GM12878 (cell line): ENCODE results near the gene HS6ST1. TPM values are rescaled to one million over a fixed set of nuclear protein-coding genes. Genes with fewer than 3 reads are reported as not detected.

Experiments used
- ATAC-seq: fragments of 200-7000 bp; cut with Tn5 transposase; 3 replicates; pipeline ENCODE4 v1.9.1; 2020; ENCODE audit warnings: mild to moderate bottlenecking, moderate library complexity
- BruUV-seq: library from RNA; stranded (reverse); fragments of 400-500 nt; replicated peaks from 2 replicates; lab custom pipeline; 2021; lab: Mats Ljungman, UMichigan
- CTCF ChIA-PET: fragments of 300-600 bp; sonication (Branson Sonifier 250); formaldehyde crosslinking; extraction: SDS; loops from one replicate; lab custom pipeline; 2021; ENCODE audit warnings: inconsistent platforms; lab: Yijun Ruan, JAX
- POLR2A ChIA-PET: fragments of 350-600 bp; formaldehyde crosslinking; extraction: SDS; loops from one replicate; lab custom pipeline; 2021; ENCODE audit warnings: inconsistent platforms; lab: Charles Lee
- RAD21 ChIA-PET: fragments of 300-600 bp; sonication (Branson Sonifier 250); formaldehyde crosslinking; loops from one replicate; lab custom pipeline; 2023; ENCODE audit warnings: antibody characterized with exemption; ENCODE audit not compliant: unreplicated experiment; lab: Charles Lee
- SMC1A ChIA-PET: fragments of 300-600 bp; sonication (Branson Sonifier 250); formaldehyde crosslinking; loops from one replicate; lab custom pipeline; 2023; ENCODE audit not compliant: unreplicated experiment, uncharacterized antibody; lab: Charles Lee
- DNase-seq: peaks from one replicate; pipeline ENCODE4 v3.0.0-alpha.2; 2011; ENCODE audit warnings: low read depth, low spot score
- FAIRE-seq: peaks from 3 replicates; lab custom pipeline; 2011; peaks lifted over from hg19 to GRCh38; lab: Jason Lieb, UNC
- H2AFZ ChIP-seq: 2 replicates; pipeline ENCODE4 v1.6.0; 2011; ENCODE audit warnings: low read depth, low read length, control low read depth; ENCODE audit not compliant: control insufficient read depth
- H3K27ac ChIP-seq: 2 replicates; pipeline ENCODE4 v1.5.1; 2011; ENCODE audit warnings: control low read depth; ENCODE audit not compliant: control insufficient read depth, insufficient read depth
- H3K27me3 ChIP-seq, 2 experiments: replicated peaks in 1 of 2; 2 replicates each; pipeline versions ENCODE4 v1.6.0 to v1.6.1; 2011; ENCODE audit warnings: low read length in 1 of 2; ENCODE audit not compliant: control insufficient read depth in 2 of 2, insufficient read depth in 2 of 2
- H3K36me3 ChIP-seq, 2 experiments: 2 replicates each; pipeline ENCODE4 v1.5.1; 2011; ENCODE audit warnings: low read length in 1 of 2; ENCODE audit not compliant: control insufficient read depth in 2 of 2, insufficient read depth in 2 of 2
- H3K4me1 ChIP-seq: 2 replicates; pipeline ENCODE4 v1.6.1; 2011; ENCODE audit warnings: mild to moderate bottlenecking, low read length, moderate library complexity, mixed read lengths; ENCODE audit not compliant: control insufficient read depth, insufficient read depth
- H3K4me2 ChIP-seq: 2 replicates; pipeline ENCODE4 v1.6.0; 2011; ENCODE audit warnings: control low read depth; ENCODE audit not compliant: control insufficient read depth, insufficient read depth
- H3K4me3 ChIP-seq: fragments of 200-600 bp; sonication (generic); 2 replicates; pipeline ENCODE4 v1.5.1; 2016
- H3K79me2 ChIP-seq: 2 replicates; pipeline ENCODE4 v1.6.0; 2011; ENCODE audit warnings: low read length; ENCODE audit not compliant: control insufficient read depth, insufficient read depth
- H3K9ac ChIP-seq: 2 replicates; pipeline ENCODE4 v1.8.0; 2011; ENCODE audit warnings: low read length, control low read depth, mixed read lengths; ENCODE audit not compliant: control insufficient read depth, insufficient read depth
- H3K9me3 ChIP-seq: replicated peaks from 3 replicates; pipeline ENCODE4 v1.5.1; 2011; ENCODE audit warnings: mild to moderate bottlenecking, low read length; ENCODE audit not compliant: control insufficient read depth, insufficient read depth
- H4K20me1 ChIP-seq: 2 replicates; pipeline ENCODE4 v1.6.0; 2011; ENCODE audit not compliant: control insufficient read depth, insufficient read depth
- BCL11A ChIP-seq: IDR thresholded peaks from 2 replicates; pipeline ENCODE4 v1.6.1; 2011; ENCODE audit warnings: low read depth, low read length
- BMI1 ChIP-seq: fragments of 450-650 bp; IDR thresholded peaks from 2 replicates; pipeline ENCODE4 v1.6.1; 2016; ENCODE audit warnings: mild to moderate bottlenecking, moderate library complexity, borderline replicate concordance
- CBX3 ChIP-seq: fragments of 200-600 bp; sonication (generic); IDR thresholded peaks from 2 replicates; pipeline ENCODE4 v1.6.1; 2016; ENCODE audit warnings: low read depth, borderline replicate concordance
- CREB1 ChIP-seq: IDR thresholded peaks from 2 replicates; pipeline ENCODE4 v1.6.1; 2012; ENCODE audit warnings: low read depth, mild to moderate bottlenecking, inconsistent platforms
- FOXK2 ChIP-seq: fragments of 450-650 bp; IDR thresholded peaks from 2 replicates; pipeline ENCODE4 v1.6.1; 2017; ENCODE audit warnings: mild to moderate bottlenecking, moderate library complexity
- KDM1A ChIP-seq: fragments of 200-600 bp; sonication (generic); IDR thresholded peaks from 2 replicates; pipeline ENCODE4 v1.6.1; 2016; ENCODE audit warnings: borderline replicate concordance
- NR2C1 ChIP-seq: fragments of 450-650 bp; IDR thresholded peaks from 2 replicates; pipeline ENCODE4 v1.6.1; 2017; ENCODE audit warnings: antibody characterized with exemption, mild to moderate bottlenecking, moderate library complexity
- POU2F2 ChIP-seq: IDR thresholded peaks from 3 replicates; pipeline ENCODE4 v1.6.1; 2011; ENCODE audit warnings: low read depth, mild to moderate bottlenecking, low read length, borderline replicate concordance
- RFX5 ChIP-seq: IDR thresholded peaks from 2 replicates; pipeline ENCODE4 v1.6.1; 2011; ENCODE audit warnings: low read depth, low read length, improper control_type of control experiment
- RUNX3 ChIP-seq: IDR thresholded peaks from 2 replicates; pipeline ENCODE4 v1.6.1; 2012; ENCODE audit warnings: low read length, inconsistent platforms
- TAF1 ChIP-seq: IDR thresholded peaks from 2 replicates; pipeline ENCODE4 v1.6.1; 2011; ENCODE audit warnings: mild to moderate bottlenecking, low read depth, low read length, borderline replicate concordance
- TARDBP ChIP-seq: IDR thresholded peaks from 2 replicates; pipeline ENCODE4 v1.6.1; 2016; ENCODE audit warnings: borderline replicate concordance
- TCF7 ChIP-seq: IDR thresholded peaks from 2 replicates; pipeline ENCODE4 v1.6.1; 2014; ENCODE audit warnings: antibody characterized with exemption, borderline replicate concordance
- ZNF24 ChIP-seq: fragments of 450-650 bp; IDR thresholded peaks from 2 replicates; pipeline ENCODE4 v1.6.1; 2017; ENCODE audit warnings: antibody characterized with exemption, mild to moderate bottlenecking
- WGBS: methylation state at CpG from one replicate; pipeline ENCODE4 v1.1.6; 2016; ENCODE audit warnings: low lambda C conversion rate; ENCODE audit not compliant: insufficient replicate concordance, insufficient coverage; ENCODE audit errors: missing lambda C conversion rate; 5-methylcytosine and 5-hydroxymethylcytosine counted together
- in situ Hi-C: fragments of 300-500 bp; cut with MboI; formaldehyde crosslinking; loops from 9 replicates; pipeline ENCODE4 v1.14.3; 2018; ENCODE audit warnings: mixed read lengths
- intact Hi-C: fragments of 100-400 bp; cut with micrococcal nuclease; formaldehyde crosslinking; loops from one replicate; pipeline ENCODE4 v1.14.2; 2022; ENCODE audit not compliant: unreplicated experiment
- polyA plus RNA-seq, 11 experiments: library from polyadenylated mRNA; depleted of rRNA in 4 of 11; unstranded in 6 of 11; stranded (reverse) in 5 of 11; fragments of >200 nt; fragmentation: Nextera tagmentation in 4 of 11; fragmentation: Illumina TruSeq in 1 of 11; extraction: Ambion mirVana in 4 of 11; extraction: Trizol in 1 of 11; gene quantifications; 1 replicate in 1 of 11; 2 replicates in 10 of 11; pipeline versions ENCODE4 v1.2.1 to v1.2.3, GENCODE V29; 2011 to 2016; ENCODE audit warnings: inconsistent platforms in 2 of 11, missing spikeins in 2 of 11, low read depth in 1 of 11
- total RNA-seq, 4 experiments: library from RNA; depleted of rRNA in 3 of 4; stranded (reverse); fragments of >200 nt in 3 of 4; fragmentation: Illumina TruSeq in 1 of 4; extraction: Trizol in 1 of 4; gene quantifications; 2 replicates each; pipeline versions ENCODE4 v1.2.1 to v1.2.3, GENCODE V29; 2013 to 2021
- TF ChIP-seq, protein P1 (sequence below): fragments of 450-650 bp; formaldehyde crosslinking; IDR thresholded peaks from 2 replicates; pipeline ENCODE4 v1.4.0; 2022; ENCODE audit warnings: mild to moderate bottlenecking, moderate library complexity
- TF ChIP-seq, protein P2 (sequence below): IDR thresholded peaks from 2 replicates; pipeline ENCODE4 v1.6.1; 2012; ENCODE audit warnings: low read depth, low read length, improper control_type of control experiment

The HS6ST1 gene
- total and polyA plus RNA-seq, 10 of the 15 experiments (the other 5 are each of a cell fraction or from before 2014, with no cell fraction given): 0.48 to 17.0 (median 4.7) TPM

DNA sequence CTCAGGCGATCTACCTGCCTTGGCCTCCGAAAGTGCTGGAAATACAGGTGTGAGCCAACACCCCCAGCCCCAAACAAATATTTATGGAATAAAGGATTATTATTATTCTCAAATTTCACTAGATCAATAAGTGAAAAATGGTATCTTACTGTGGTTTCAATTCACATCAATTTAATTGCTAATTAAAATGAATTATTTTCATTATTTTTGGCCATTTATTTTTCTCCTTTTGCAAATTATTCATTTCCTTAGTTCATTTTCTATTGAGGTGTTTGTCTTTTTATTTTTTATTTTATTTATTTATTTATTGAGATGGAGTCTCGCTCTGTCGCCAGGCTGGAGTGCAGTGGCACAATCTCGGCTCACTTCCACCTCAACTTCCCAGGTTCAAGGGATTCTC lies 11.9 kb upstream of the HS6ST1 start:
- WGBS: 88% methylated on average over 5 of the region's 5 CpGs
- RAD21 ChIA-PET: no interaction called here
- no peak for DNase-seq

More for the DNA sequence above, 11.9 kb upstream of the HS6ST1 start:
- Histone ChIP-seq H4K20me1 (no peaks in the 10 kb centered on the region), H3K27me3 (no peaks in the 10 kb centered on the region), H3K79me2 (no peaks in the 10 kb centered on the region), H3K4me2 (no peak overlapping the region), H3K9ac (no peak overlapping the region), H3K27ac (no peak overlapping the region), H3K36me3 (no peaks in the 10 kb centered on the region), H2AFZ (no peak overlapping the region), H3K4me1 (no peaks in the 10 kb centered on the region), H3K4me3 (no peak overlapping the region), H3K9me3 (peaks cover 3% of the 10 kb centered on the region; the same call in 1 of the 3 replicates)
- no TSS peak for BruUV-seq
- in situ Hi-C loops: no loop called here
- no peak for FAIRE-seq
- CTCF ChIA-PET: no interaction called here
- SMC1A ChIA-PET: no interaction called here
- intact Hi-C loops: no loop called here
- ATAC-seq: no peak
- POLR2A ChIA-PET: no interaction called here
- TF ChIP-seq, protein P1, sequence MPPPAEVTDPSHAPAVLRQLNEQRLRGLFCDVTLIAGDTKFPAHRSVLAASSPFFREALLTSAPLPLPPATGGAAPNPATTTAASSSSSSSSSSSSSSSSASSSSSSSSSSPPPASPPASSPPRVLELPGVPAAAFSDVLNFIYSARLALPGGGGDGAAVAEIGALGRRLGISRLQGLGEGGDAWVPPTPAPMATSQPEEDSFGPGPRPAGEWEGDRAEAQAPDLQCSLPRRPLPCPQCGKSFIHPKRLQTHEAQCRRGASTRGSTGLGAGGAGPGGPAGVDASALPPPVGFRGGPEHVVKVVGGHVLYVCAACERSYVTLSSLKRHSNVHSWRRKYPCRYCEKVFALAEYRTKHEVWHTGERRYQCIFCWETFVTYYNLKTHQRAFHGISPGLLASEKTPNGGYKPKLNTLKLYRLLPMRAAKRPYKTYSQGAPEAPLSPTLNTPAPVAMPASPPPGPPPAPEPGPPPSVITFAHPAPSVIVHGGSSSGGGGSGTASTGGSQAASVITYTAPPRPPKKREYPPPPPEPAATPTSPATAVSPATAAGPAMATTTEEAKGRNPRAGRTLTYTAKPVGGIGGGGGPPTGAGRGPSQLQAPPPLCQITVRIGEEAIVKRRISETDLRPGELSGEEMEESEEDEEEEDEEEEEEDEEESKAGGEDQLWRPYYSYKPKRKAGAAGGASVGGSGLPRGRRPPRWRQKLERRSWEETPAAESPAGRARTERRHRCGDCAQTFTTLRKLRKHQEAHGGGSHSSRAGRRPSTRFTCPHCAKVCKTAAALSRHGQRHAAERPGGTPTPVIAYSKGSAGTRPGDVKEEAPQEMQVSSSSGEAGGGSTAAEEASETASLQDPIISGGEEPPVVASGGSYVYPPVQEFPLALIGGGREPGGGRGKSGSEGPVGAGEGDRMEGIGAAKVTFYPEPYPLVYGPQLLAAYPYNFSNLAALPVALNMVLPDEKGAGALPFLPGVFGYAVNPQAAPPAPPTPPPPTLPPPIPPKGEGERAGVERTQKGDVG (CRISPR knock-in tag): no peak
- TF ChIP-seq POU2F2 (no peak), TCF7 (no peak), FOXK2 (no peak), NR2C1 (no peak), BMI1 (no peak), RFX5 (no peak), ZNF24 (no peak), CBX3 (no peak), TAF1 (no peak), RUNX3 (no peak), KDM1A (no peak), TARDBP (no peak), CREB1 (no peak), BCL11A (no peak)
- TF ChIP-seq, protein P2, sequence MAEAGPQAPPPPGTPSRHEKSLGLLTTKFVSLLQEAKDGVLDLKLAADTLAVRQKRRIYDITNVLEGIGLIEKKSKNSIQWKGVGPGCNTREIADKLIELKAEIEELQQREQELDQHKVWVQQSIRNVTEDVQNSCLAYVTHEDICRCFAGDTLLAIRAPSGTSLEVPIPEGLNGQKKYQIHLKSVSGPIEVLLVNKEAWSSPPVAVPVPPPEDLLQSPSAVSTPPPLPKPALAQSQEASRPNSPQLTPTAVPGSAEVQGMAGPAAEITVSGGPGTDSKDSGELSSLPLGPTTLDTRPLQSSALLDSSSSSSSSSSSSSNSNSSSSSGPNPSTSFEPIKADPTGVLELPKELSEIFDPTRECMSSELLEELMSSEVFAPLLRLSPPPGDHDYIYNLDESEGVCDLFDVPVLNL: no peak
